GM21576 (cell line): ENCODE measurements around the gene KIF13A.
"Not testable (repeated sequence)": the region's sequence is repeated elsewhere in the genome, so short reads cannot be mapped to it uniquely, and the experiment has no call there.

Experiments used
- ATAC-seq: cut with Tn5 transposase; IDR thresholded peaks from one replicate; pipeline ENCODE4 v1.9.1; 2021; ENCODE audit warnings: mild to moderate bottlenecking, moderate library complexity; ENCODE audit not compliant: unreplicated experiment

KIF13A gene

GRCh38 chr6:17855381-17855780, 132.1 kb downstream of the KIF13A start:
- no peak for ATAC-seq

- no peak for ATAC-seq
Measured at GRCh38 chr6:17853533-17853932, 133.9 kb downstream of the KIF13A start.

- no peak for ATAC-seq
Measured at GRCh38 chr6:17851720-17852161, 135.7 kb downstream of the KIF13A start.

- no peak for ATAC-seq
Measured at GRCh38 chr6:17851001-17851719, 136.3 kb downstream of the KIF13A start.

GRCh38 chr6:17850281-17850680, 137.2 kb downstream of the KIF13A start:
- ATAC-seq, result no peak

- ATAC-seq, result no peak
Measured at GRCh38 chr6:17847203-17847760, 140.2 kb downstream of the KIF13A start.

GRCh38 chr6:17846762-17847161, 140.7 kb downstream of the KIF13A start:
- no peak for ATAC-seq

GRCh38 chr6:17845598-17845997, 141.8 kb downstream of the KIF13A start:
- ATAC-seq, result no peak

GRCh38 chr6:17844967-17845366, 142.5 kb downstream of the KIF13A start:
- ATAC-seq, result not testable (repeated sequence)

GRCh38 chr6:17842934-17843821, 144.3 kb downstream of the KIF13A start:
- ATAC-seq, result no peak

- ATAC-seq, result no peak
Measured at GRCh38 chr6:17842014-17842776, 145.2 kb downstream of the KIF13A start.

GRCh38 chr6:17839513-17840223, 147.8 kb downstream of the KIF13A start:
- ATAC-seq, result no peak

GRCh38 chr6:17836293-17836692, 151.1 kb downstream of the KIF13A start:
- no peak for ATAC-seq

GRCh38 chr6:17835784-17836183, 151.7 kb downstream of the KIF13A start:
- ATAC-seq, result no peak

- ATAC-seq, result no peak
Measured at GRCh38 chr6:17831135-17831534, 156.3 kb downstream of the KIF13A start.

GRCh38 chr6:17829905-17830304, 157.5 kb downstream of the KIF13A start:
- no peak for ATAC-seq

GRCh38 chr6:17828149-17828548, 159.3 kb downstream of the KIF13A start:
- no peak for ATAC-seq

GRCh38 chr6:17826301-17826700, 161.1 kb downstream of the KIF13A start:
- no peak for ATAC-seq

GRCh38 chr6:17820055-17820454, 167.4 kb downstream of the KIF13A start:
- no peak for ATAC-seq

GRCh38 chr6:17817763-17818162, 169.7 kb downstream of the KIF13A start:
- no peak for ATAC-seq
